Ascending aorta (tissue), 2 donors: Measurements from ENCODE around the gene SHC2. TPM values are rescaled to one million over a fixed set of nuclear protein-coding genes. Genes with fewer than 3 reads are reported as not detected.

Source experiments
- DNase-seq, 2 donors: peaks; one replicate each; pipeline ENCODE4 v3.0.0-alpha.2; 2019; ENCODE audit warnings: low spot score in 2 of 2
- H3K27ac ChIP-seq, 2 donors: fragments of 200-600 bp; sonication (generic); one replicate each; pipeline ENCODE4 v1.5.1; 2016 to 2017; ENCODE audit warnings: mild to moderate bottlenecking in 1 of 2
- H3K27me3 ChIP-seq: fragments of 200-600 bp; sonication (generic); one replicate; pipeline ENCODE4 v1.5.1; 2017
- H3K36me3 ChIP-seq, 2 donors: fragments of 200-600 bp; sonication (generic); one replicate each; pipeline ENCODE4 v1.5.1; 2016
- H3K4me1 ChIP-seq, 2 donors: fragments of 200-600 bp; sonication (generic); one replicate each; pipeline ENCODE4 v1.5.1; 2016 to 2017; ENCODE audit warnings: mild to moderate bottlenecking in 1 of 2
- H3K4me3 ChIP-seq, 2 donors: fragments of 200-600 bp; sonication (generic); one replicate each; pipeline ENCODE4 v1.5.1; 2016 to 2017; ENCODE audit warnings: mild to moderate bottlenecking in 1 of 2
- H3K9me3 ChIP-seq, 2 donors: fragments of 200-600 bp; sonication (generic); one replicate each; pipeline ENCODE4 v1.5.1; 2016
- CTCF ChIP-seq, 3 experiments: fragments of 200-600 bp in 2 of 3; fragments of 450-650 bp in 1 of 3; sonication (generic) in 2 of 3; IDR thresholded peaks; one replicate each; pipeline ENCODE4 v1.5.1; 2016 to 2019; ENCODE audit warnings: antibody characterized with exemption in 3 of 3, mild to moderate bottlenecking in 1 of 3, moderate library complexity in 1 of 3
- intact Hi-C: fragments of 100-400 bp; cut with DNase I; formaldehyde crosslinking; loops from one replicate; pipeline ENCODE4 v1.15.1; 2023
- total RNA-seq: library from RNA; depleted of rRNA; stranded (reverse); fragments of >200 nt; gene quantifications from one replicate; pipeline ENCODE4 v1.1.0, GENCODE V29; 2016

The SHC2 gene
- total RNA-seq, 1 donor from 2014 or later = 51.2 TPM

- no peaks in the 10 kb centered on the region for H3K9me3 ChIP-seq
- H3K4me1 ChIP-seq = no peaks in the 10 kb centered on the region
- no peak overlapping the region for H3K27ac ChIP-seq
- no peak for TF ChIP-seq CTCF (IDR thresholded peaks at IDR 0.05)
- H3K4me3 ChIP-seq = no peak overlapping the region
- no peaks in the 10 kb centered on the region for H3K36me3 ChIP-seq
- intact Hi-C loops = no loop called here
- no peaks in the 10 kb centered on the region for H3K27me3 ChIP-seq
- no peak for DNase-seq
Observed at GRCh38 chr19:447816-448560, 12.8 kb downstream of the SHC2 start.

GRCh38 chr19:447064-447426 lies 13.8 kb downstream of the SHC2 start:
- intact Hi-C loops = no loop called here
- Histone ChIP-seq H3K9me3 (no peaks in the 10 kb centered on the region), H3K36me3 (no peaks in the 10 kb centered on the region), H3K4me1 (no peaks in the 10 kb centered on the region), H3K4me3 (no peak overlapping the region), H3K27me3 (no peaks in the 10 kb centered on the region), H3K27ac (no peak overlapping the region)
- DNase-seq = no peak
- no peak for TF ChIP-seq CTCF (IDR thresholded peaks at IDR 0.05)

GRCh38 chr19:444677-445210 lies 16.1 kb downstream of the SHC2 start:
- H3K27ac ChIP-seq = no peak overlapping the region
- no peak for TF ChIP-seq CTCF (IDR thresholded peaks at IDR 0.05)
- intact Hi-C loops = no loop called here
- no peak for DNase-seq
- H3K4me3 ChIP-seq = no peak overlapping the region
- no peaks in the 10 kb centered on the region for H3K4me1 ChIP-seq
- H3K9me3 ChIP-seq = no peaks in the 10 kb centered on the region
- H3K27me3 ChIP-seq = no peaks in the 10 kb centered on the region
- no peaks in the 10 kb centered on the region for H3K36me3 ChIP-seq

GRCh38 chr19:443005-443404 lies 17.8 kb downstream of the SHC2 start:
- DNase-seq = no peak
- Histone ChIP-seq H3K9me3 (no peaks in the 10 kb centered on the region), H3K27ac (no peak overlapping the region), H3K4me1 (no peaks in the 10 kb centered on the region), H3K27me3 (no peaks in the 10 kb centered on the region), H3K36me3 (no peaks in the 10 kb centered on the region), H3K4me3 (no peak overlapping the region)
- intact Hi-C loops = no loop called here
- no peak for TF ChIP-seq CTCF (IDR thresholded peaks at IDR 0.05)

GRCh38 chr19:442085-442484 lies 18.7 kb downstream of the SHC2 start:
- DNase-seq = no peak

More at GRCh38 chr19:442085-442484, 18.7 kb downstream of the SHC2 start:
- intact Hi-C loops = no loop called here
- Histone ChIP-seq H3K4me1 (no peaks in the 10 kb centered on the region), H3K27me3 (no peaks in the 10 kb centered on the region), H3K36me3 (no peaks in the 10 kb centered on the region), H3K4me3 (no peak overlapping the region), H3K9me3 (no peaks in the 10 kb centered on the region), H3K27ac (no peak overlapping the region)
- TF ChIP-seq CTCF (IDR thresholded peaks at IDR 0.05) = no peak
